GM12872 (cell line): ENCODE results near the gene GSDME.

Experiments used
- CTCF ChIP-seq: IDR thresholded peaks from 3 replicates; pipeline ENCODE4 v1.5.1; 2011; ENCODE audit warnings: low read depth, mild to moderate bottlenecking, low read length, moderate library complexity; ENCODE audit not compliant: insufficient read depth

The GSDME gene

GRCh38 chr7:24717694-24718320 lies 39.5 kb downstream of the GSDME start:
- TF ChIP-seq CTCF = no peak

GRCh38 chr7:24717247-24717622 lies 40.0 kb downstream of the GSDME start:
- TF ChIP-seq CTCF = no peak

- no peak for TF ChIP-seq CTCF
These were observed 40.6 kb downstream of the GSDME start for GRCh38 chr7:24716480-24717246.

- peak; percentile 72 for TF ChIP-seq CTCF
These were observed 41.4 kb downstream of the GSDME start for GRCh38 chr7:24715661-24716479.

GRCh38 chr7:24715171-24715570 lies 42.1 kb downstream of the GSDME start:
- TF ChIP-seq CTCF = no peak

GRCh38 chr7:24714676-24715010 lies 42.6 kb downstream of the GSDME start:
- TF ChIP-seq CTCF = no peak
